CD4-positive, alpha-beta T cell (primary cell): Measurements from ENCODE around the gene CACNB2. TPM values are rescaled to one million over a fixed set of nuclear protein-coding genes. Genes with fewer than 3 reads are reported as not detected.

ENCODE experiments used
- ATAC-seq: fragments of 200-7000 bp; cut with Tn5 transposase; one replicate; pipeline ENCODE4 v1.10.0; 2022; ENCODE audit warnings: mild to moderate bottlenecking; ENCODE audit not compliant: poor library complexity
- CTCF ChIA-PET: fragments of 350-600 bp; sonication (Branson Sonifier 250); formaldehyde crosslinking; loops from one replicate; lab custom pipeline; 2021; ENCODE audit warnings: antibody characterized with exemption, inconsistent platforms; lab: Charles Lee
- POLR2A ChIA-PET: fragments of 350-600 bp; sonication (Branson Sonifier 250); formaldehyde crosslinking; loops from one replicate; lab custom pipeline; 2021; ENCODE audit warnings: antibody characterized with exemption, inconsistent platforms; lab: Charles Lee
- DNase-seq, 14 experiments: peaks; one replicate each; pipeline ENCODE4 v3.0.0-alpha.2; 2013 to 2020; ENCODE audit warnings: mixed read lengths in 2 of 14
- H3K27ac ChIP-seq, 2 donors: one replicate each; pipeline versions ENCODE4 v1.5.1 to v1.7.0; 2013; ENCODE audit warnings: low read length in 2 of 2, low read depth in 1 of 2, mild to moderate bottlenecking in 1 of 2
- H3K27me3 ChIP-seq, 2 experiments: 1 replicate in 1 of 2; 2 replicates in 1 of 2; pipeline versions ENCODE4 v1.6.1 to v1.7.0; 2013; ENCODE audit warnings: low read length in 2 of 2, control low read depth in 1 of 2, mild to moderate bottlenecking in 1 of 2, moderate library complexity in 1 of 2; ENCODE audit not compliant: insufficient read depth in 2 of 2, control insufficient read depth in 1 of 2
- H3K36me3 ChIP-seq: one replicate; pipeline ENCODE4 v1.6.1; 2013; ENCODE audit warnings: low read length, control low read depth; ENCODE audit not compliant: insufficient read depth
- H3K4me1 ChIP-seq: one replicate; pipeline ENCODE4 v1.6.1; 2013; ENCODE audit warnings: low read length, control low read depth; ENCODE audit not compliant: insufficient read depth
- H3K4me3 ChIP-seq: one replicate; pipeline ENCODE4 v1.5.1; 2013; ENCODE audit warnings: mild to moderate bottlenecking, low read length, moderate library complexity
- H3K9me3 ChIP-seq, 2 experiments: 1 replicate in 1 of 2; 2 replicates in 1 of 2; pipeline versions ENCODE4 v1.6.1 to v1.7.0; 2013; ENCODE audit warnings: low read length in 2 of 2, mild to moderate bottlenecking in 2 of 2, control low read depth in 1 of 2, moderate library complexity in 1 of 2; ENCODE audit not compliant: control insufficient read depth in 1 of 2, insufficient read depth in 1 of 2
- H3K27ac Mint-ChIP-seq: one replicate; pipeline ENCODE4 v1.8.0; 2020; ENCODE audit warnings: mixed read lengths
- H3K27me3 Mint-ChIP-seq: one replicate; pipeline ENCODE4 v1.8.0; 2021; ENCODE audit warnings: mixed read lengths
- H3K36me3 Mint-ChIP-seq: one replicate; pipeline ENCODE4 v1.8.0; 2021; ENCODE audit warnings: low read depth, mixed read lengths
- H3K4me1 Mint-ChIP-seq: one replicate; pipeline ENCODE4 v1.8.0; 2021; ENCODE audit warnings: low read depth, mixed read lengths
- H3K4me3 Mint-ChIP-seq: one replicate; pipeline ENCODE4 v1.8.0; 2020; ENCODE audit warnings: mild to moderate bottlenecking, mixed read lengths
- H3K9me3 Mint-ChIP-seq: one replicate; pipeline ENCODE4 v1.8.0; 2020; ENCODE audit warnings: mixed read lengths
- CTCF ChIP-seq: fragments of 200-600 bp; IDR thresholded peaks from one replicate; pipeline ENCODE4 v1.8.0; 2022; ENCODE audit warnings: antibody characterized with exemption, mild to moderate bottlenecking
- intact Hi-C, 2 experiments: fragments of 100-400 bp; cut with DNase I in 1 of 2; cut with micrococcal nuclease in 1 of 2; formaldehyde crosslinking; loops; one replicate each; pipeline versions ENCODE4 v1.15.1 to v1.9.0; 2023 to 2025; cut with DNase I, micrococcal nuclease
- total RNA-seq, 174 experiments: library from RNA in 2 of 174; stranded (reverse) in 2 of 174; gene quantifications; one replicate each; pipeline ENCODE4 v1.2.3 and lab custom pipeline; 2021 to 2026

CACNB2 gene
- total RNA-seq, 2 experiments from 2014 or later = 0.34 TPM; not detected in 1

GRCh38 chr10:18310761-18311160 lies 170.5 kb downstream of the CACNB2 start:
- POLR2A ChIA-PET = no interaction called here
- CTCF ChIA-PET = no interaction called here
- intact Hi-C loops = no loop called here
- no peak overlapping the region for H3K27ac Mint-ChIP-seq
- H3K36me3 ChIP-seq = no peaks in the 10 kb centered on the region
- no peaks in the 10 kb centered on the region for H3K9me3 Mint-ChIP-seq
- no peaks in the 10 kb centered on the region for H3K4me1 ChIP-seq
- no peak overlapping the region for H3K27ac ChIP-seq
- H3K4me1 Mint-ChIP-seq = no peaks in the 10 kb centered on the region
- H3K27me3 Mint-ChIP-seq = no peaks in the 10 kb centered on the region
- H3K36me3 Mint-ChIP-seq = no peaks in the 10 kb centered on the region
- no peak overlapping the region for H3K4me3 Mint-ChIP-seq
- ATAC-seq = no peak
- H3K4me3 ChIP-seq = no peak overlapping the region
- TF ChIP-seq CTCF = no peak
- DNase-seq = no peak
- H3K27me3 ChIP-seq = no peaks in the 10 kb centered on the region
- H3K9me3 ChIP-seq = no peaks in the 10 kb centered on the region

- no peak overlapping the region for H3K27ac Mint-ChIP-seq
- Histone ChIP-seq H3K9me3 (no peaks in the 10 kb centered on the region), H3K36me3 (no peaks in the 10 kb centered on the region), H3K27ac (no peak overlapping the region), H3K27me3 (no peaks in the 10 kb centered on the region), H3K4me3 (no peak overlapping the region), H3K4me1 (no peaks in the 10 kb centered on the region)
- peak in 3 of 14 experiments; percentile 7 to 15 (median 8) for DNase-seq
- intact Hi-C loops = no loop called here
- H3K4me3 Mint-ChIP-seq = no peak overlapping the region
- H3K9me3 Mint-ChIP-seq = no peaks in the 10 kb centered on the region
- no peak for TF ChIP-seq CTCF
- no peaks in the 10 kb centered on the region for H3K27me3 Mint-ChIP-seq
- POLR2A ChIA-PET = no interaction called here
- no peak for ATAC-seq
- H3K36me3 Mint-ChIP-seq = no peaks in the 10 kb centered on the region
- H3K4me1 Mint-ChIP-seq = no peaks in the 10 kb centered on the region
- CTCF ChIA-PET = no interaction called here
Observed at GRCh38 chr10:18312374-18313139, 172.3 kb downstream of the CACNB2 start.

GRCh38 chr10:18313140-18313530 lies 172.9 kb downstream of the CACNB2 start:
- intact Hi-C loops = no loop called here
- POLR2A ChIA-PET = no interaction called here

More at GRCh38 chr10:18313140-18313530, 172.9 kb downstream of the CACNB2 start:
- H3K36me3 Mint-ChIP-seq = no peaks in the 10 kb centered on the region
- H3K36me3 ChIP-seq = no peaks in the 10 kb centered on the region
- no peak overlapping the region for H3K4me3 Mint-ChIP-seq
- no peak overlapping the region for H3K27ac Mint-ChIP-seq
- no peaks in the 10 kb centered on the region for H3K4me1 Mint-ChIP-seq
- H3K9me3 Mint-ChIP-seq = no peaks in the 10 kb centered on the region
- no peak for ATAC-seq
- H3K27me3 Mint-ChIP-seq = no peaks in the 10 kb centered on the region
- no peak for DNase-seq
- no peaks in the 10 kb centered on the region for H3K27me3 ChIP-seq
- H3K27ac ChIP-seq = no peak overlapping the region
- TF ChIP-seq CTCF = no peak
- CTCF ChIA-PET = no interaction called here
- no peak overlapping the region for H3K4me3 ChIP-seq
- no peaks in the 10 kb centered on the region for H3K9me3 ChIP-seq
- H3K4me1 ChIP-seq = no peaks in the 10 kb centered on the region
